ENCODE results near the gene CD274. TPM values are rescaled to one million over a fixed set of nuclear protein-coding genes. Genes with fewer than 3 reads are reported as not detected.

The CD274 gene
- total and polyA plus RNA-seq, 2 of the 8 experiments (the other 6 are each of a cell fraction or from before 2014, with no cell fraction given): 0.08 to 0.15 TPM

- no peak overlapping the region for H3K14ac ChIP-seq (ENCODE audit: insufficient read length)
- no peak overlapping the region for H2AK5ac ChIP-seq (ENCODE audit: low read depth, low read length)
- H3K9me3 ChIP-seq (ENCODE audit: insufficient read depth in 2 of 2, low read depth in 1 of 2, low read length in 1 of 2): peaks cover 0 to 25% of the 10 kb centered on the region in 2 experiments; a peak in 2 of 4 replicates
- H3K18ac ChIP-seq (ENCODE audit: extremely low read depth, low read length): no peak overlapping the region
- H4K5ac ChIP-seq (ENCODE audit: insufficient read length, low read depth, low read length): no peak overlapping the region
- FAIRE-seq (no peak), DNase-seq (ENCODE audit: low read depth in 1 of 2, low spot score in 2 of 2) (no peak)
- H2BK20ac ChIP-seq (ENCODE audit: low read length): no peak overlapping the region
- H3K79me1 ChIP-seq (ENCODE audit: low read depth, low read length): no peaks in the 10 kb centered on the region
- H3K36me3 ChIP-seq (ENCODE audit: control insufficient read depth in 2 of 4, insufficient read depth in 4 of 4, low read length in 3 of 4): peaks cover 0 to 24% (median 0%) of the 10 kb centered on the region in 4 experiments; a peak in 3 of 8 replicates
- no peak overlapping the region for H3K4ac ChIP-seq (replicated peaks; ENCODE audit: insufficient read length, low read depth, low read length)
- no peak overlapping the region for H3K27ac ChIP-seq (ENCODE audit: low read depth, low read length)
- H3K23me2 ChIP-seq (ENCODE audit: low read depth, low read length): no peaks in the 10 kb centered on the region
- no peak overlapping the region for H2BK12ac ChIP-seq (ENCODE audit: low read depth, low read length)
- no peak overlapping the region for H3K23ac ChIP-seq (ENCODE audit: insufficient read length)
- H3K27me3 ChIP-seq (replicated peaks in 1 of 4; ENCODE audit: control insufficient read depth in 3 of 4, extremely low read depth in 1 of 4, insufficient read depth in 3 of 4, low read length in 3 of 4): no peaks in the 10 kb centered on the region
- no peak overlapping the region for H2BK15ac ChIP-seq (ENCODE audit: low read length)
- H3K4me2 ChIP-seq (ENCODE audit: insufficient read depth in 1 of 2, low read depth in 2 of 2, low read length in 2 of 2): no peak overlapping the region
- H3K9ac ChIP-seq (replicated peaks in 1 of 4; ENCODE audit: extremely low read depth in 1 of 4, low read depth in 3 of 4, low read length in 3 of 4): no peak overlapping the region
- no peak overlapping the region for H2AFZ ChIP-seq (ENCODE audit: low read length)
- no peak overlapping the region for H3K4me3 ChIP-seq (ENCODE audit: extremely low read depth in 1 of 4, insufficient read depth in 2 of 4, low read depth in 3 of 4, low read length in 4 of 4)
- H4K20me1 ChIP-seq (replicated peaks in 1 of 2; ENCODE audit: control insufficient read depth in 1 of 2, insufficient read depth in 2 of 2, low read length in 2 of 2): no peaks in the 10 kb centered on the region
- H4K8ac ChIP-seq (ENCODE audit: extremely low read depth, insufficient read depth, low read length): no peak overlapping the region
- 87% methylated on average over 10 of the region's 10 CpGs; no CpG with 5 or more reads in 1 of the 2 experiments for WGBS, 2 experiments (ENCODE audit: extremely low coverage in 1 of 2, insufficient coverage in 1 of 2, insufficient read length in 1 of 2, insufficient replicate concordance in 2 of 2, low coverage in 1 of 2, low lambda C conversion rate in 2 of 2, missing lambda C conversion rate in 1 of 2)
- no peak overlapping the region for H2BK120ac ChIP-seq (replicated peaks; ENCODE audit: low read depth, low read length)
- ChIA-PET POLR2A (ENCODE audit: partially characterized antibody) (no interaction called here), CTCF (ENCODE audit: partially characterized antibody) (interaction anchor here (0.6 to 3.2 kb wide), 9 partner anchors 11 to 714 kb away, joined by 3 to 18 read pairs (median 4); partner anchors contain the start of gene CD274)
- no peak overlapping the region for H2BK5ac ChIP-seq (ENCODE audit: low read depth, low read length)
- H3K56ac ChIP-seq (replicated peaks; ENCODE audit: insufficient read length, low read depth, low read length): no peak overlapping the region
- H4K91ac ChIP-seq (replicated peaks; ENCODE audit: insufficient read length, low read length): no peak overlapping the region
- no peaks in the 10 kb centered on the region for H3K79me2 ChIP-seq (ENCODE audit: control insufficient read depth in 1 of 2, insufficient read depth in 2 of 2, low read length in 2 of 2)
- no peaks in the 10 kb centered on the region for H3K4me1 ChIP-seq (replicated peaks in 1 of 4; ENCODE audit: control insufficient read depth in 3 of 4, insufficient read depth in 4 of 4, low read length in 3 of 4)
Measured at GRCh38 chr9:5429873-5430564, 20.3 kb upstream of the CD274 start.
